HCT116 (cell line): Measurements from ENCODE around the gene SPIRE1. TPM values are rescaled to one million over a fixed set of nuclear protein-coding genes. Genes with fewer than 3 reads are reported as not detected.
A peak's percentile ranks its signal among the peaks of the same experiment; 100 is the strongest.

Experiments used
- ATAC-seq: fragments of 200-7000 bp; cut with Tn5 transposase; 2 replicates; pipeline ENCODE4 v1.9.1; 2020; ENCODE audit warnings: mild to moderate bottlenecking, moderate library complexity
- BruUV-seq: library from RNA; stranded (reverse); fragments of 400-500 nt; replicated peaks from 2 replicates; lab custom pipeline; 2021; lab: Mats Ljungman, UMichigan
- CTCF ChIA-PET: fragments of 300-600 bp; sonication (Branson Sonifier 250); formaldehyde crosslinking; loops from one replicate; lab custom pipeline; 2021; ENCODE audit warnings: antibody characterized with exemption; lab: Charles Lee
- POLR2A ChIA-PET: fragments of 300-600, 350-600 bp; sonication (Branson Sonifier 250); formaldehyde crosslinking; loops from one replicate; lab custom pipeline; 2021; ENCODE audit warnings: antibody characterized with exemption; lab: Charles Lee
- RAD21 ChIA-PET, 2 experiments: fragments of 300-600 bp; sonication (Branson Sonifier 250); formaldehyde crosslinking; loops; one replicate each; lab custom pipeline; 2023; ENCODE audit warnings: low total read pairs in 2 of 2; ENCODE audit not compliant: uncharacterized antibody in 2 of 2, unreplicated experiment in 2 of 2, low non-redundant PET in 1 of 2; lab: Charles Lee
- DNase-seq: peaks from one replicate; pipeline ENCODE4 v3.0.0-alpha.2; 2010; ENCODE audit warnings: low read depth, low spot score
- H2AFZ ChIP-seq: fragments of 200-600 bp; shearing (Covaris generic), sonication (generic); 2 replicates; pipeline ENCODE4 v1.6.1; 2017; ENCODE audit warnings: low read depth, mixed run types, mixed read lengths, antibody characterized with exemption, low read length; ENCODE audit not compliant: poor library complexity, severe bottlenecking
- H3K27ac ChIP-seq: 2 replicates; pipeline ENCODE4 v1.5.1; 2012; ENCODE audit warnings: low read depth, low read length
- H3K27me3 ChIP-seq: fragments of 200-600 bp; sonication (generic); 2 replicates; pipeline ENCODE4 v1.6.1; 2016; ENCODE audit warnings: mixed run types, low read length, mixed read lengths; ENCODE audit not compliant: insufficient read depth
- H3K36me3 ChIP-seq, 2 experiments: fragments of 200-500 bp in 1 of 2; fragments of 200-600 bp in 1 of 2; sonication (Bioruptor generic) in 1 of 2; sonication (generic) in 1 of 2; 2 replicates each; pipeline versions ENCODE4 v1.5.1 to v1.6.1; 2014 to 2016; ENCODE audit warnings: low read length in 2 of 2, inconsistent platforms in 1 of 2, mixed read lengths in 1 of 2, mixed run types in 1 of 2; ENCODE audit not compliant: insufficient read depth in 2 of 2, control insufficient read depth in 1 of 2
- H3K4me1 ChIP-seq, 2 experiments: fragments of 200-600 bp in 1 of 2; sonication (generic) in 1 of 2; 2 replicates each; pipeline versions ENCODE4 v1.5.1 to v1.6.1; 2012 to 2017; ENCODE audit warnings: low read length in 2 of 2, inconsistent platforms in 1 of 2, mild to moderate bottlenecking in 1 of 2, mixed read lengths in 1 of 2, mixed run types in 1 of 2, moderate library complexity in 1 of 2; ENCODE audit not compliant: insufficient read depth in 2 of 2, control insufficient read depth in 1 of 2
- H3K4me2 ChIP-seq: fragments of 200-600 bp; sonication (generic); 2 replicates; pipeline ENCODE4 v1.6.1; 2017; ENCODE audit warnings: mixed run types, low read length, mixed read lengths
- H3K4me3 ChIP-seq, 2 experiments: fragments of 200-600 bp in 1 of 2; sonication (generic) in 1 of 2; replicated peaks in 1 of 2; 2 replicates each; pipeline ENCODE4 v1.5.1; 2011 to 2016; ENCODE audit warnings: low read length in 2 of 2, control low read depth in 1 of 2, low read depth in 1 of 2, mild to moderate bottlenecking in 1 of 2, mixed read lengths in 1 of 2, mixed run types in 1 of 2
- H3K79me2 ChIP-seq: fragments of 200-600 bp; sonication (generic); 2 replicates; pipeline ENCODE4 v1.6.1; 2017; ENCODE audit warnings: mild to moderate bottlenecking, mixed run types, low read length, moderate library complexity, mixed read lengths; ENCODE audit not compliant: insufficient read depth
- H3K9ac ChIP-seq: fragments of 200-600 bp; sonication (generic); 2 replicates; pipeline ENCODE4 v1.6.1; 2016; ENCODE audit warnings: low read length, mixed read lengths
- H3K9me2 ChIP-seq: fragments of 200-600 bp; sonication (generic), shearing (Covaris generic); 2 replicates; pipeline ENCODE4 v1.6.1; 2017; ENCODE audit warnings: mixed run types, mild to moderate bottlenecking, moderate library complexity; ENCODE audit not compliant: insufficient read depth
- H3K9me3 ChIP-seq, 2 experiments: fragments of 200-500 bp in 1 of 2; fragments of 200-600 bp in 1 of 2; sonication (Bioruptor generic) in 1 of 2; sonication (generic) in 1 of 2; 2 replicates each; pipeline ENCODE4 v1.6.1; 2014 to 2017; ENCODE audit warnings: low read length in 2 of 2, mixed read lengths in 2 of 2, inconsistent platforms in 1 of 2, low read depth in 1 of 2, mild to moderate bottlenecking in 1 of 2, mixed run types in 1 of 2, moderate library complexity in 1 of 2; ENCODE audit not compliant: control insufficient read depth in 1 of 2, insufficient read depth in 1 of 2
- H4K20me1 ChIP-seq: fragments of 200-600 bp; sonication (generic), shearing (Covaris generic); 2 replicates; pipeline ENCODE4 v1.6.1; 2017; ENCODE audit warnings: mixed run types, mild to moderate bottlenecking, moderate library complexity; ENCODE audit not compliant: insufficient read depth
- CEBPB ChIP-seq: IDR thresholded peaks from 2 replicates; pipeline ENCODE4 v1.6.1; 2012; ENCODE audit warnings: low read depth
- EGR1 ChIP-seq: IDR thresholded peaks from 2 replicates; pipeline ENCODE4 v1.6.1; 2012; ENCODE audit warnings: low read depth
- FOSL1 ChIP-seq: IDR thresholded peaks from 2 replicates; pipeline ENCODE4 v1.6.1; 2012; ENCODE audit warnings: low read depth
- JUND ChIP-seq: IDR thresholded peaks from 2 replicates; pipeline ENCODE4 v1.6.1; 2012
- POLR2A ChIP-seq: IDR thresholded peaks from 2 replicates; pipeline ENCODE4 v1.7.0; 2011; ENCODE audit warnings: borderline replicate concordance; ENCODE audit not compliant: insufficient read depth, insufficient read length; ENCODE audit errors: extremely low read depth
- SIN3A ChIP-seq: IDR thresholded peaks from 2 replicates; pipeline ENCODE4 v1.6.1; 2012; ENCODE audit warnings: low read depth
- SRF ChIP-seq: IDR thresholded peaks from 2 replicates; pipeline ENCODE4 v1.6.1; 2012; ENCODE audit warnings: low read depth
- TCF7L2 ChIP-seq: IDR thresholded peaks from 2 replicates; pipeline ENCODE4 v1.7.0; 2011; ENCODE audit warnings: borderline replicate concordance, inconsistent platforms; ENCODE audit not compliant: insufficient read depth, insufficient read length; ENCODE audit errors: extremely low read depth
- ZFX ChIP-seq: fragments of 450-650 bp; IDR thresholded peaks from 2 replicates; pipeline ENCODE4 v1.6.1; 2017
- intact Hi-C: fragments of 100-400 bp; cut with micrococcal nuclease; formaldehyde crosslinking; loops from 2 replicates; pipeline ENCODE4 v1.10.0; 2022
- total RNA-seq: library from RNA; stranded (reverse); gene quantifications from one replicate; pipeline ENCODE4 v1.2.1, GENCODE V29; 2021; ENCODE audit not compliant: unreplicated experiment
- TF ChIP-seq, protein P1 (sequence below): IDR thresholded peaks from 2 replicates; pipeline ENCODE4 v1.6.1; 2012
- TF ChIP-seq, protein P2 (sequence below): IDR thresholded peaks from 2 replicates; pipeline ENCODE4 v1.6.1; 2012
- TF ChIP-seq, protein P3 (sequence below), 3 experiments: fragments of 200-600 bp in 1 of 3; sonication (generic) in 1 of 3; IDR thresholded peaks in 2 of 3; conservative IDR thresholded peaks in 1 of 3; 2 replicates each; pipeline ENCODE4 v1.5.1; 2012 to 2017; ENCODE audit warnings: low read depth in 2 of 3, low read length in 2 of 3, antibody characterized with exemption in 1 of 3, borderline replicate concordance in 1 of 3, control low read depth in 1 of 3, mild to moderate bottlenecking in 1 of 3, mixed read lengths in 1 of 3, mixed run types in 1 of 3, moderate library complexity in 1 of 3; ENCODE audit not compliant: insufficient read depth in 1 of 3

SPIRE1 gene
- total RNA-seq, 1 experiment from 2014 or later: 26.6 TPM

DNA sequence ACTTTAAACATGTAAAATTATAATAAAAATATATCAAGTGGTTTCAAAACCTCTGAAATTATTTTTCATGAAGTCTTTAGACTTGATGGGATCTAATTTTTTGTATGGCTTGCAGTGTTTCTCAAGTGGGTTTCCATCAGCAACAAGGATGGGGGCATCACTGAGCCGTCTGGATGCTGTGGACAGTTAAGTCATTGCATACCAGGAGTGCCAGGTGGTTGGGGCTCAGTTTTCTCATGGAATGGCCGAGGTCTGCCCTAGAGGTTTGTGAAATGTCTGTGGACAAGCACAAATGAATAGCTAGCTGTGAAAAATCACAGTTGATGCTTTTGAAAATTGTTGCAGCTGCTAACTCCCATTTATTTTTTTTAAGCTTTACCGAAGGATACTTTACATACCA lies 248.4 kb downstream of the SPIRE1 start:
- no peak overlapping the region for H3K27ac ChIP-seq
- ATAC-seq (no peak), DNase-seq (no peak)
- H3K36me3 ChIP-seq: no peaks in the 10 kb centered on the region
- intact Hi-C loops: loop anchor here (5.0 kb wide), 1 partner anchor 538 kb away; the partner anchor contains the start of gene SEH1L
- H2AFZ ChIP-seq: no peak overlapping the region
- peaks cover 17% of the 10 kb centered on the region; the same call in 1 of the 2 replicates for H3K27me3 ChIP-seq
- RAD21 ChIA-PET: no interaction called here
- no peaks in the 10 kb centered on the region for H3K9me3 ChIP-seq
- H3K4me3 ChIP-seq: no peak overlapping the region
- BruUV-seq: no TSS peak
- H3K4me1 ChIP-seq: peaks cover 7 to 26% of the 10 kb centered on the region in 2 experiments; a peak in 2 of 4 replicates
- POLR2A ChIA-PET: no interaction called here
- peak overlapping the region; percentile 95; the same call in 1 of the 2 replicates for H3K4me2 ChIP-seq
- TF ChIP-seq TCF7L2 (no peak), SIN3A (no peak), JUND (no peak), SRF (no peak), CEBPB (no peak), FOSL1 (no peak), EGR1 (no peak)
- TF ChIP-seq, protein P1, sequence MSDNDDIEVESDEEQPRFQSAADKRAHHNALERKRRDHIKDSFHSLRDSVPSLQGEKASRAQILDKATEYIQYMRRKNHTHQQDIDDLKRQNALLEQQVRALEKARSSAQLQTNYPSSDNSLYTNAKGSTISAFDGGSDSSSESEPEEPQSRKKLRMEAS: no peak
- TF ChIP-seq, protein P2, sequence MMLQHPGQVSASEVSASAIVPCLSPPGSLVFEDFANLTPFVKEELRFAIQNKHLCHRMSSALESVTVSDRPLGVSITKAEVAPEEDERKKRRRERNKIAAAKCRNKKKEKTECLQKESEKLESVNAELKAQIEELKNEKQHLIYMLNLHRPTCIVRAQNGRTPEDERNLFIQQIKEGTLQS: no peak
- H3K9me2 ChIP-seq: no peaks in the 10 kb centered on the region
- H4K20me1 ChIP-seq: no peaks in the 10 kb centered on the region
- H3K79me2 ChIP-seq: peaks cover 46% of the 10 kb centered on the region
- CTCF ChIA-PET: no interaction called here
- H3K9ac ChIP-seq: no peak overlapping the region

DNA sequence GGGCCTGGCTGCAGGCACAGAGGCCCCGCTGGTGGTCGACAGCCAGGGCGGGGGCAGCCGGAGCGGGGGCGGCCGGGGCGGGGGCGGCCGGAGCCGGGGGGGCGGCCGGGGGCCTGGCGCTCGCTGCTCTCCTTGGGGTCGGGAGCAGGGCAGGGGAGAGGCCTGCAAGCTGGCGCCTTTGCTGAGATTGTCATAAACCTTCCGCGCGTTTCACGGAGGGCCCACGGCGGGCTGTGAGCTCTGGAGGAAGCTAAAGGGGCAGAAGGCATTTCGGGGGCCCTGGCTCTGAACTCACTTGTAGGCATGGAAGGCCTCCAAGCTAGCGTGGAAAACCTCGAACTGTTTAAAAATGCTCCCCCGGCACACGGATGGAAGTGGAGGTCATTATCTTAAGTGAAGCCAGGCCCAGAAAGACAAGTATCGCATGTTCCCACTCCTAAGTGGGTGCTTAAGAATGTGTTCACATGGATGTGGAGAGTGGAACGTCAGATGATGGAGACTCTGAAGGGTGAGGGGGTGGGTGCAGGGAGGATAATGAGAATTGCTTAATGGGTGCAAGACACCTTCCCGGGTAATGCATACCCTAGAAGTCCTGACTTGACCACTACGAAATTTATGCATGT lies 249.5 kb downstream of the SPIRE1 start:
- ChIA-PET POLR2A (interaction anchor here (1.0 to 1.4 kb wide), 3 partner anchors 11 to 31 kb away, joined by 3 to 11 read pairs (median 4); no protein-coding TSS in a partner anchor), CTCF (no interaction called here), RAD21 (no interaction called here)
- Histone ChIP-seq H3K27ac (peak overlapping the region; percentile 77), H3K9me3 (no peaks in the 10 kb centered on the region), H4K20me1 (no peaks in the 10 kb centered on the region), H3K4me1 (peaks cover 17 to 37% of the 10 kb centered on the region in 2 experiments), H3K27me3 (peaks cover 17% of the 10 kb centered on the region; the same call in 1 of the 2 replicates), H3K9me2 (no peaks in the 10 kb centered on the region), H3K79me2 (peaks cover 46% of the 10 kb centered on the region), H3K4me2 (peak overlapping the region; percentile 95), H3K4me3 (peak overlapping the region; percentile 54 to 83), H3K36me3 (no peaks in the 10 kb centered on the region), H2AFZ (no peak overlapping the region), H3K9ac (peak overlapping the region; percentile 86)
- intact Hi-C loops: loop anchor here (5.0 kb wide), 1 partner anchor 539 kb away; the partner anchor contains the start of gene SEH1L
- no TSS peak for BruUV-seq
- DNase-seq (no peak), ATAC-seq (no peak; the same call in none of the 2 replicates)
- TF ChIP-seq POLR2A: no peak
- TF ChIP-seq, protein P3, sequence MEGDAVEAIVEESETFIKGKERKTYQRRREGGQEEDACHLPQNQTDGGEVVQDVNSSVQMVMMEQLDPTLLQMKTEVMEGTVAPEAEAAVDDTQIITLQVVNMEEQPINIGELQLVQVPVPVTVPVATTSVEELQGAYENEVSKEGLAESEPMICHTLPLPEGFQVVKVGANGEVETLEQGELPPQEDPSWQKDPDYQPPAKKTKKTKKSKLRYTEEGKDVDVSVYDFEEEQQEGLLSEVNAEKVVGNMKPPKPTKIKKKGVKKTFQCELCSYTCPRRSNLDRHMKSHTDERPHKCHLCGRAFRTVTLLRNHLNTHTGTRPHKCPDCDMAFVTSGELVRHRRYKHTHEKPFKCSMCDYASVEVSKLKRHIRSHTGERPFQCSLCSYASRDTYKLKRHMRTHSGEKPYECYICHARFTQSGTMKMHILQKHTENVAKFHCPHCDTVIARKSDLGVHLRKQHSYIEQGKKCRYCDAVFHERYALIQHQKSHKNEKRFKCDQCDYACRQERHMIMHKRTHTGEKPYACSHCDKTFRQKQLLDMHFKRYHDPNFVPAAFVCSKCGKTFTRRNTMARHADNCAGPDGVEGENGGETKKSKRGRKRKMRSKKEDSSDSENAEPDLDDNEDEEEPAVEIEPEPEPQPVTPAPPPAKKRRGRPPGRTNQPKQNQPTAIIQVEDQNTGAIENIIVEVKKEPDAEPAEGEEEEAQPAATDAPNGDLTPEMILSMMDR (IDR thresholded peaks at IDR 0.05 in 2 of 3, conservative IDR thresholded peaks at IDR 0.05 in 1 of 3; ENCODE audit: borderline replicate concordance in 1 of 3, insufficient read depth in 1 of 3, low read depth in 2 of 3, low read length in 2 of 3): no peak
- TF ChIP-seq ZFX: peak; percentile 86
